Endothelial cell of umbilical vein (primary cell): ENCODE results near the gene ZNF184. TPM values are rescaled to one million over a fixed set of nuclear protein-coding genes. Genes with fewer than 3 reads are reported as not detected.

ENCODE experiments used
- BruUV-seq: library from RNA; stranded (reverse); fragments of 400-500 nt; replicated peaks from 2 replicates; lab custom pipeline; 2021; lab: Mats Ljungman, UMichigan
- CTCF ChIA-PET: fragments of 300-600, 350-600 bp; sonication (Branson Sonifier 250); formaldehyde crosslinking; loops from one replicate; lab custom pipeline; 2021; ENCODE audit warnings: antibody characterized with exemption, inconsistent platforms; lab: Charles Lee
- POLR2A ChIA-PET: fragments of 300-600, 350-600 bp; sonication (Branson Sonifier 250); formaldehyde crosslinking; loops from one replicate; lab custom pipeline; 2021; ENCODE audit warnings: antibody characterized with exemption, inconsistent platforms; lab: Charles Lee
- DNase-seq: peaks from one replicate; pipeline ENCODE4 v3.0.0-alpha.2; 2011; ENCODE audit warnings: low read depth, low spot score
- FAIRE-seq: peaks from 2 replicates; lab custom pipeline; 2011; peaks lifted over from hg19 to GRCh38; lab: Jason Lieb, UNC
- H2AFZ ChIP-seq: 2 replicates; pipeline ENCODE4 v1.6.0; 2012; ENCODE audit warnings: low read depth, low read length, control low read depth, inconsistent platforms
- H3K27ac ChIP-seq: 2 replicates; pipeline ENCODE4 v1.5.1; 2011; ENCODE audit warnings: low read depth, mild to moderate bottlenecking, control low read depth, low read length, moderate library complexity; ENCODE audit not compliant: insufficient read depth
- H3K27me3 ChIP-seq, 2 experiments: 2 replicates each; pipeline versions ENCODE4 v1.6.0 to v1.6.1; 2011; ENCODE audit warnings: low read length in 2 of 2, mixed read lengths in 1 of 2; ENCODE audit not compliant: control insufficient read depth in 2 of 2, insufficient read depth in 2 of 2
- H3K36me3 ChIP-seq, 2 experiments: 2 replicates in 1 of 2; 3 replicates in 1 of 2; pipeline ENCODE4 v1.5.1; 2011; ENCODE audit warnings: low read length in 2 of 2, mild to moderate bottlenecking in 1 of 2, moderate library complexity in 1 of 2; ENCODE audit not compliant: control insufficient read depth in 2 of 2, insufficient read depth in 2 of 2; ENCODE audit errors: extremely low read depth in 1 of 2
- H3K4me1 ChIP-seq: 3 replicates; pipeline ENCODE4 v1.5.1; 2011; ENCODE audit warnings: mild to moderate bottlenecking, low read length; ENCODE audit not compliant: control insufficient read depth, insufficient read depth; ENCODE audit errors: extremely low read depth
- H3K4me2 ChIP-seq: 2 replicates; pipeline ENCODE4 v1.6.1; 2011; ENCODE audit warnings: low read length, control low read depth, mixed read lengths; ENCODE audit not compliant: insufficient read depth
- H3K4me3 ChIP-seq, 3 experiments: fragments of 200-600 bp in 1 of 3; sonication (generic), shearing (Covaris generic) in 1 of 3; replicated peaks in 1 of 3; 2 replicates each; pipeline ENCODE4 v1.5.1; 2011 to 2016; ENCODE audit warnings: control low read depth in 3 of 3, low read length in 3 of 3, mild to moderate bottlenecking in 2 of 3, inconsistent platforms in 1 of 3, low read depth in 1 of 3, moderate library complexity in 1 of 3; ENCODE audit not compliant: insufficient read depth in 1 of 3
- H3K79me2 ChIP-seq: 2 replicates; pipeline ENCODE4 v1.6.0; 2012; ENCODE audit warnings: low read length, inconsistent platforms; ENCODE audit not compliant: control insufficient read depth, insufficient read depth
- H3K9ac ChIP-seq: replicated peaks from 2 replicates; pipeline ENCODE3; 2011; ENCODE audit warnings: low read length, control low read depth; ENCODE audit not compliant: insufficient read depth; ENCODE audit errors: extremely low read depth
- H3K9me1 ChIP-seq: replicated peaks from 3 replicates; pipeline ENCODE4 v1.6.0; 2011; ENCODE audit warnings: mild to moderate bottlenecking, low read length; ENCODE audit not compliant: control insufficient read depth, insufficient read depth; ENCODE audit errors: extremely low read depth
- H3K9me3 ChIP-seq: replicated peaks from 2 replicates; pipeline ENCODE4 v1.5.1; 2012; ENCODE audit warnings: low read length, inconsistent platforms; ENCODE audit not compliant: control insufficient read depth, insufficient read depth
- H4K20me1 ChIP-seq: replicated peaks from 2 replicates; pipeline ENCODE3; 2011; ENCODE audit warnings: mild to moderate bottlenecking, low read length; ENCODE audit not compliant: control insufficient read depth, insufficient read depth; ENCODE audit errors: extremely low read depth
- CTCF ChIP-seq, 2 donors: IDR thresholded peaks; 1 replicate in 1 of 2; 2 replicates in 1 of 2; pipeline ENCODE4 v1.5.1; 2011; ENCODE audit warnings: low read length in 2 of 2, mild to moderate bottlenecking in 2 of 2, moderate library complexity in 2 of 2, control low read depth in 1 of 2, inconsistent platforms in 1 of 2, low read depth in 1 of 2; ENCODE audit not compliant: insufficient read depth in 1 of 2; ENCODE audit errors: extremely low read depth in 1 of 2
- EZH2 ChIP-seq: IDR thresholded peaks from 2 replicates; pipeline ENCODE4 v1.6.1; 2012; ENCODE audit warnings: borderline replicate concordance, low read depth, mild to moderate bottlenecking, moderate library complexity, low read length, inconsistent platforms; ENCODE audit not compliant: severe bottlenecking
- FOS ChIP-seq: IDR thresholded peaks from 2 replicates; pipeline ENCODE4 v1.6.1; 2011; ENCODE audit warnings: mild to moderate bottlenecking, low read length, moderate library complexity, borderline replicate concordance; ENCODE audit not compliant: insufficient read depth
- GATA2 ChIP-seq: IDR thresholded peaks from 2 replicates; pipeline ENCODE4 v1.7.0; 2011; ENCODE audit warnings: low read depth, mild to moderate bottlenecking, moderate library complexity, mixed read lengths, low read length; ENCODE audit not compliant: insufficient read length, insufficient read depth
- JUN ChIP-seq: IDR thresholded peaks from 2 replicates; pipeline ENCODE4 v1.6.1; 2011; ENCODE audit warnings: borderline replicate concordance, low read depth; ENCODE audit not compliant: insufficient read length, insufficient read depth
- MYC ChIP-seq: IDR thresholded peaks from one replicate; pipeline ENCODE4 v1.6.1; 2011; ENCODE audit warnings: mild to moderate bottlenecking, low read depth, low read length
- POLR2A ChIP-seq: IDR thresholded peaks from 2 replicates; pipeline ENCODE4 v1.6.1; 2012; ENCODE audit warnings: low read depth, mild to moderate bottlenecking, control low read depth, low read length
- POLR2AphosphoS5 ChIP-seq: IDR thresholded peaks from 2 replicates; pipeline ENCODE4 v1.6.1; 2012; ENCODE audit warnings: low read depth, mild to moderate bottlenecking, control low read depth, low read length, moderate library complexity; ENCODE audit not compliant: insufficient read depth
- dilution Hi-C: fragments of 300-500 bp; cut with MboI; formaldehyde crosslinking; loops from one replicate; pipeline ENCODE4 v1.15.0; 2019; ENCODE audit warnings: low sequenced_read_pairs; ENCODE audit not compliant: extremely low pct_ligation_motif_present
- intact Hi-C: fragments of 100-400 bp; cut with micrococcal nuclease; formaldehyde crosslinking; loops from one replicate; pipeline ENCODE4 v1.10.0; 2022
- polyA plus RNA-seq, 4 experiments: library from polyadenylated mRNA; depleted of rRNA in 3 of 4; stranded (reverse) in 3 of 4; unstranded in 1 of 4; fragments of >200 nt; gene quantifications; 2 replicates each; pipeline versions ENCODE4 v1.2.1 to v1.2.3, GENCODE V29; 2011 to 2012; ENCODE audit warnings: missing spikeins in 1 of 4
- total RNA-seq: library from RNA; stranded (reverse); gene quantifications from 2 replicates; pipeline ENCODE4 v1.2.3, GENCODE V29; 2021
- TF ChIP-seq, protein P1 (sequence below): IDR thresholded peaks from 2 replicates; pipeline ENCODE4 v1.6.1; 2011; ENCODE audit not compliant: insufficient read depth, insufficient read length

ZNF184 gene
- total and polyA plus RNA-seq, 2 donors (not counting 3 experiments of a cell fraction or from before 2014, with no cell fraction given), result 1.6 to 6.5 TPM

GRCh38 chr6:27470023-27470422 lies 2.9 kb downstream of the ZNF184 start:
- no TSS peak for BruUV-seq
- dilution Hi-C loops, result no loop called here
- Histone ChIP-seq H3K9me3 (no peaks in the 10 kb centered on the region), H3K9me1 (no peaks in the 10 kb centered on the region), H3K9ac (no peak overlapping the region), H3K4me1 (peaks cover 9% of the 10 kb centered on the region), H3K4me3 (no peak overlapping the region), H3K27me3 (no peaks in the 10 kb centered on the region), H3K79me2 (peaks cover 7% of the 10 kb centered on the region), H4K20me1 (no peaks in the 10 kb centered on the region), H2AFZ (no peak overlapping the region), H3K27ac (no peak overlapping the region), H3K36me3 (peaks cover 4 to 6% of the 10 kb centered on the region in 2 experiments), H3K4me2 (no peak overlapping the region)
- FAIRE-seq (no peak), DNase-seq (no peak)
- ChIA-PET CTCF (no interaction called here), POLR2A (no interaction called here)
- TF ChIP-seq EZH2 (no peak), POLR2AphosphoS5 (no peak), FOS (no peak), MYC (no peak), JUN (no peak), CTCF (IDR thresholded peaks at IDR 0.05; ENCODE audit: extremely low read depth in 1 of 2, insufficient read depth in 1 of 2, low read depth in 1 of 2, low read length in 2 of 2) (no peak), GATA2 (no peak), POLR2A (no peak)
- TF ChIP-seq, protein P1, sequence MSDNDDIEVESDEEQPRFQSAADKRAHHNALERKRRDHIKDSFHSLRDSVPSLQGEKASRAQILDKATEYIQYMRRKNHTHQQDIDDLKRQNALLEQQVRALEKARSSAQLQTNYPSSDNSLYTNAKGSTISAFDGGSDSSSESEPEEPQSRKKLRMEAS, result no peak
- intact Hi-C loops, result loop anchor here (5.0 to 10.0 kb wide), 5 partner anchors 432 to 1515 kb away; partner anchors contain the start of gene ZSCAN9
